Measurements from ENCODE around the gene OR51D1.

OR51D1 gene

DNA sequence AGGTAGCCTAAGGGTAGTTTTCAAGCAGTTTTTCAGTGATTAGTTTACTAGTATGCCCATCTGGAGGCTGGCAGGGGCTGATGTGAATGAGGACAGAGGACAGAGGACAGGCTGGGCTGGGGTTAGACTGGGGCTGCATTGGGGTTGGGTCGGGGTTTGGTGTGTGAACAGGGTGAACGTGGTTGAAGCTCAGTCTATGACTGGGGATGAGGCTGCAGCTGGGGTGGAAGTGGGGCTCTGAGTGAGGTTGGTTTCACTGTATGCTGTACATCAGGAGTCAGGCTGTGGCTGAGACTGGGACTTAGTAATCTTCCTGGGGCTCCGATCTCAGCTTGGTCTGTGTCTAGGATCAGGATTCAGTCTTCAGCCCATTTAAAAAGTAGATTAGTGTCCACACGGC lies 7.0 kb downstream of the OR51D1 start:
- no peak for DNase-seq (ENCODE audit: low read depth, low spot score)

DNA sequence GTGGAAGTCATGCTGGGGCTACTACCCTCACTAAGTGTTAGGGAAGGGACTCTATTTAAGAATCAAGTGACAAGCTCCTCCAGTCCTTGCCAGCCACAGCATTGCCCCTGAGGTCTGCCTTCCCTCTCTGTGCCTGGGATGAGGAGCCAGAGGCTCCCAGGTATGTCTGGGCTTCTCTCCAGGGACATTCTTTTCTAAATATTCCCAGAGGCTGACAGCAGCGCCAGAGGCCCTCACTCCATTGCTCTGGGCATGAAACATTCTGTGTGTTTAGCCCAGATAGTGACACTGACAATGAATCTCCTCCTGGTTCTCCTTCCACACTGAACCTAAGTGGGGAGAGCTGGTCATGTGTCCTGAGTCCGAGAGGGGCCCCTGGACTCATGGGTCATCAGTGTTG lies 8.7 kb downstream of the OR51D1 start:
- DNase-seq (ENCODE audit: low read depth, low spot score) = no peak

DNA sequence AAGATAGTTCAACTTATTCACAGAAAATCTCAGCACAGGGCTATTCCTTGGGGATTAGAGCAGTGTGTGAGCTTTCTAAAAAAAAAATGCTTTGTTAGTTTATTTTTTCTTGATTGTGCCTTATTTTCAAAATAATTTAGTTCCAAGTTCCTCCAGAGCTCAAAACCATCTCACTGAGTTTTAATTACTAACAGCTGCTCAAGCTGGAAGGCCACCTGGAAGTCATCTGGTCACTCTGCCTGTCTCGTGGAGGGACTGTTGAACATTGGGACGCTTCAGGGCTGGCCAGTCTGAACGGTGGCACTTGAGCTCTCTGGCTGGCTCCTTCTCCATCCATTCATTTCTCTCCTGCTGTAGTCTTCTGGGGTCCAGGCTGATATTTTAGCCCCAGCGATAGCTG lies 10.5 kb downstream of the OR51D1 start:
- DNase-seq (ENCODE audit: low read depth, low spot score) = no peak

DNA sequence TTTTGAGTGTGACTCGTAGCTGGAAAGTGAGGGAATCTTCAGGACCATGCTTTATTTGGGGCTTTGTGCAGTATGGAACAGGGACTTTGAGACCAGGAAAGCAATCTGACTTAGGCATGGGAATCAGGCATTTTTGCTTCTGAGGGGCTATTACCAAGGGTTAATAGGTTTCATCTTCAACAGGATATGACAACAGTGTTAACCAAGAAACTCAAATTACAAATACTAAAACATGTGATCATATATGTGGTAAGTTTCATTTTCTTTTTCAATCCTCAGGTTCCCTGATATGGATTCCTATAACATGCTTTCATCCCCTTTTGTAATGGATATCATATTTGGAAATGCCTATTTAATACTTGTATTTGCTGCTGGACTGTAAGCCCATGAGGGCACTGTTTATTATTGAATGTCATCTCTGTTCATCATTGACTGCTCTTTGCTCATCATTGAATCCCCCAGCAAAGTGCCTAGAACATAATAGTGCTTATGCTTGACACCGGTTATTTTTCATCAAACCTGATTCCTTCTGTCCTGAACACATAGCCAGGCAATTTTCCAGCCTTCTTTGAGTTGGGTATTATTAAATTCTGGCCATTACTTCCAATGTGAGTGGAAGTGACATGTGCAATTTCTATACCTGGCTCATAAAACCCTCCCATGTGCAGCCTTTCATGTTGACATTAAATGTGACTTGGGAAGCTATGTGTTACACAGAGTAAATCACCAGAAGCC lies 17.5 kb downstream of the OR51D1 start:
- DNase-seq (ENCODE audit: low read depth, low spot score) = no peak

DNA sequence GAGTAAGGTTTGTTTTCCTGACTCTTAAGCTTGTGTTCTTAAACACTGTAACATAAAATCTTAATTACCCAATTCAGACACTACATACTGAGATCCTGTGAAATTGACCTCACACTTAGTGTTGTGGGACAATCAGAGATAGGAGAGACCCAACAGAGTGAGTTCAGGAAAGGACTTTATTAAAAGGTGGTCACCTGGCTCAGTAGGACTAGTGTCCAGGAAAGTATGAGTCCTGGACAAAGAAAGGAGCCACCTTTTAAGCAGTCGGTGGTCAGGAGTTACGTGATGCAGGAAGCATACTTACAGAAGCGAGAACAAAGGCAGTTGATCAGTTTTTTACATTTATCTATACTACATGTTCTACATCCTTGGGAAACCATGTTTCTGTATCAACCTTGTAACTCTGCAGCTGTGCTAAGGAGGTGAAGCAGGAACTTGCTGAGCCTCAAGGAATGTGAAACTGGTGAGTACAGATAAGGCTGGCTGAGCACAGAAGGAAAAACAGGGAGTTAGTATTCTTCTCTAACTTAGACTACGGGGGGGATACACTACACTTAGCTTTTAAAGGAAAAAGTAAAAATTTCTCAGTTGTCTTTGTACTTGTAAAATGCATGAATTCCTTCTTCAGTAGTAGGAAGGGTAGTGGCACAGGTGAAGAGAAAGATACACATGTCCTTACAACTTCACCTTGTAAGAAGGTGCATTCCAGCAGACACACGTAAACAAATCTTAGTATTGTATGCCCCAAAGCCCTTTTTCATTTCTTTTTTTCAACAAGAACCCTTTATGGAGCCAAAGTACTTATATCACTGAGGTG lies 21.6 kb downstream of the OR51D1 start:
- no peak for DNase-seq (ENCODE audit: low read depth, low spot score)

DNA sequence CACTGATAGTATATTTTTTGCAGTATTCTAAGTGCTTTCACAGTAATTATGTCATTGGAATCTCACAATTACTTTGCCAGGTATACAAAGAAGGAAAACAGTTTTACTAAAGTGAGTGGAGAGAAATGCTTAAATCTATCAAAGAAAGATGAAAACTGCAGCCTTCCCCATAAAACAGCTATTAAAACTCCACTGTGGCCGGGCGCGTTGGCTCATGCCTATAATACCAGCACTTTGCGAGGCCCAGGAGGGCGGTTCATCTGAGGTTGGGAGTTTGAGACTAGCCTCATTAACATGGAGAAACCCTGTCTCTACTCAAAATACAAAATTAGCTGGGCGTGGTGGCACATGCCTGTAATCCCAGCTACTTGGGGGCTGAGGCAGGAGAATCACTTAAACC lies 25.6 kb downstream of the OR51D1 start:
- DNase-seq (ENCODE audit: low read depth, low spot score) = no peak

DNA sequence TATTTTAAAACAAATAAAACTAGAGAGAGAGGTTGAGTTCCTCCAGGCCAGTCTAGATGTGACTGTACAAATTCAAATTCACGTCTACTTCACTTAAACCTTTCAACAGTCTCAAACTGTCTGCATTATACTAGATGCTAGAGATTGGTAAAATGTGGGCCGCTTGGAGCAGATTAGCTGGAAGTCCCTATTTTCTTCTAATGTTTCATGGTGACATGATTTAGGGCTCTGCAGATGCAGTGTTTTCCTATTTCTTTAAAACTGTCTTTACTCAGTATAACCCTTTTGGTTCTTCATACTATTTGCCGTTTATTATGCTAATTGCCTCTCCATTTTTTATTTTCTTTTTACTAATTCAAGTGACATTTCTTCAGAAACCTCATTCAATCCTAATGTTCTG lies 26.9 kb downstream of the OR51D1 start:
- DNase-seq (ENCODE audit: low read depth, low spot score) = no peak

DNA sequence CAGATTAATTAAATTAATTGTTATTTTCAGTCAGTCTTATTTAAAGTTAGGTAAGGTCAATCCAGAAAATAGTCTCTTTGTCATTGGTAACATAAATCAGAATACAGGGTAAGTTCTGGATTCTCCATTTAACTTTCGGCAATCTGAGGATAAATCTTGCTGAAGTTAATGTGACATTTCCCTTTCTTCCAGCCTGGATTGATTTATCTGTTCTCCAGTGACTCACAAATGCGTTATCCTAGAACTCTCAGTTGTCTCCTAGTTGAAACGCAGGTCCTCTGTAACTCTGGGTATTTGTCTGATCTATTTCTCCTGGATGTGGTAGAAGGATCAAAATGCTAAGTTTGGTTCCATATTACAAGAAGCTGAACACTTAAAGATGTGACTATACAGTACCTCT lies 27.5 kb downstream of the OR51D1 start:
- DNase-seq (ENCODE audit: low read depth, low spot score) = no peak

DNA sequence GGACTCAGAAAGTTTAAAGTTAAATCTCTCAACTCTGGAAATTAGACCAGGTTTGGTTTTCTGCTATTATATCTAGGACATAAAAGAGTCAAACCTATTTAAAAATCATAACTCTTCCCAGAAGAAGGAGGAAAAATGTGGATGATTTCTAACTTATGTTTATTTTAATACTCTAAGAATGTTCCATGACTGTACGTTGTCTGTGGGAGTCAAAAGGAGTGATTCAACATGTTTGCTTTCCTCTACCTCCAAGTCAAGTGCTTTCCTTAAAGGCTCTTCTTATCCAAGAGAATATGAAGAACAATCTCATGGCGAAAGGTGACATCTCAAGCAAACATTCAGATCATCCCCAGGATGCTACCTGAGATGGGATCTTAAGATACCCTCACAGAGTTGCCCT lies 28.1 kb downstream of the OR51D1 start:
- DNase-seq (ENCODE audit: low read depth, low spot score) = no peak

DNA sequence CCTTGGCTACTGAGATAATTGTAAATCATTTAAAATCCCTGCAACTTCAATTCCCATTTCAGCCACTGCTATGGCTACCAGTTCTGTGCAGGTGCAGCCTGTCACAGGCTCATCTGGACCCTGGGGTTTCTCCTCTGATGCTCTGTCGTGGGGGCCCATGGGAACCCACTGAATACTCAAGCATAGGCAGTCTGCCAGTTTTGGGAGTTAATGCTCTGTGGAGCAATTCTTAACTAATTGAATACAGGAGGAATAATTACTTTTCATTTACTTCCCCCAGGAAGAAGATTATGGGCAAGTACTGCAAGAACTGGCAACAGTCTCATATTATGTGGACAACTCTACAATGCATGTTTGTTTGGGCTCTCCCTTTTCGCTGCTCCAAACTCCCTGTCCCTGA lies 34.5 kb downstream of the OR51D1 start:
- DNase-seq (ENCODE audit: low read depth, low spot score) = no peak

DNA sequence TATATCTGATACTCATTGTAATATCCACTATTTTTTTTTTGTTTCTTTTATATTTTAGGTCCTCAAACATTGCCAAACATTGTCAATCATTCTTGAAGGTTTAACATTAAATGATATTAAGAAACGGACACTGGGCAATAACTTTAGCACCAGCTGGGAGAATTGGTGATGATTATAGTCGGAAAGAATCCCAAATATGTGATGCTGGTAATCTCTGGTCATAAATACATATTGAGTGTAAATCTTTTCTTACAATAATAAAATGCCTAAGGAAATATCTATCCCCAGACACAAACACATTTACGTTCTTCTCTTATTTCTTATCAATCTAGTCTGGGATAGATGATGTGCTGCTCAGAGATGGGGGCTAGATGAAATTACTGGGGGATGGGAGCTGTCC lies 35.2 kb downstream of the OR51D1 start:
- peak; percentile 2 for DNase-seq (ENCODE audit: low read depth, low spot score)

DNA sequence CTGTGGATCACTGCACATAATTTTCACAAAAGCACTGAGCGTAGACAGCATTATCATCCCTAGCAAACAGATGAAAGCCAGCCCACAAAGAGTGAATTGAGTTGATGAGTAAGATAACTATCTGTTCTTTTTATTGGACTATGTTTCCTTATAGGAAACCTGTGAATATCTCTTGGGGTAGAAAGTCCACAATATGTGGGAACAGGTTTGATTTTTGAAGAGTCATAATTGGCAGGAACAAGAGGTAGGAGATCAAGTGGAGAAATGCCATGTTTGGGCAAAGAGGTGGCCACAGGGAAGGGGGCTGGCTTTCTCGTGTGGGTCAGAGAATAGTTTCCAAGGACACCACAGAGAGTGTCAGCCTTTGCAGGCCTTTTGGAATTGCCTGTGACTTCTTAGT lies 36.5 kb downstream of the OR51D1 start:
- no peak for DNase-seq (ENCODE audit: low read depth, low spot score)

DNA sequence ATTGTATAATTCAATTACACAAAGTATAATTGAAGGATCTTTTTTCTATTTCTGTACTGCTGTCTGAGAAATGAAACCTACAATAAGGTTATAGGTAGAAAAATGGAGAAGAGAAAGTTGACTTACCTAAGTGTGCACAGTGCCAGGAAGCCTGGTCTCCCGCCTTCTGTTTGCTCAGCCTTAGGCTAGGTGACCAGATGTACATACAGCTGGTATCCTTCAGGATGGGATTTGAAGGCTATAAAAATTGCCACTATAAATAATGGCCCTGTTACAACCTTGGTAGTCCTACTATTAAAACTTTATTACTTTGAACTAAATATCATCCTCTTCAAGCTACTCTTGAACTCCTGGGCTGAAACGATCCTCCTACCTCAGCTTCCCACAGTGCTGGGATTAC lies 40.7 kb downstream of the OR51D1 start:
- DNase-seq (ENCODE audit: low read depth, low spot score) = no peak

DNA sequence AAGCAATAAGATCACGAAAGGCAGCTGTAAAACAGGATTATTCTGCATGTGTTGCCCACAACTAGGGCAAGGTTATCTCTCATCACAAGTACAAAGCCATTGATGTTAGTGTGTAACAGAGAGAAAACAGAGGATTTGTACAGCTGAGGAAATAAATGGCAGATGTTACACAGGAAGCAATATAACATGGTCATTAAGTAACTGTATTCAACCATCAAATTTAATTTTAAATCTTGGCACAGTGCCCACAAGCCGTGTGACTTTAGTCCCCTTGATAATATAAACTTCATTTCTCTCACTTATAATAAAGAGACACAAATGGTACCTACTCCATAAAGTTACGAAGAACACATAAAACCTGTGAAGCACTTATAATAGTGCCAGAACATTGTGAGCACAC lies 43.1 kb downstream of the OR51D1 start:
- no peak for DNase-seq (ENCODE audit: low read depth, low spot score)

DNA sequence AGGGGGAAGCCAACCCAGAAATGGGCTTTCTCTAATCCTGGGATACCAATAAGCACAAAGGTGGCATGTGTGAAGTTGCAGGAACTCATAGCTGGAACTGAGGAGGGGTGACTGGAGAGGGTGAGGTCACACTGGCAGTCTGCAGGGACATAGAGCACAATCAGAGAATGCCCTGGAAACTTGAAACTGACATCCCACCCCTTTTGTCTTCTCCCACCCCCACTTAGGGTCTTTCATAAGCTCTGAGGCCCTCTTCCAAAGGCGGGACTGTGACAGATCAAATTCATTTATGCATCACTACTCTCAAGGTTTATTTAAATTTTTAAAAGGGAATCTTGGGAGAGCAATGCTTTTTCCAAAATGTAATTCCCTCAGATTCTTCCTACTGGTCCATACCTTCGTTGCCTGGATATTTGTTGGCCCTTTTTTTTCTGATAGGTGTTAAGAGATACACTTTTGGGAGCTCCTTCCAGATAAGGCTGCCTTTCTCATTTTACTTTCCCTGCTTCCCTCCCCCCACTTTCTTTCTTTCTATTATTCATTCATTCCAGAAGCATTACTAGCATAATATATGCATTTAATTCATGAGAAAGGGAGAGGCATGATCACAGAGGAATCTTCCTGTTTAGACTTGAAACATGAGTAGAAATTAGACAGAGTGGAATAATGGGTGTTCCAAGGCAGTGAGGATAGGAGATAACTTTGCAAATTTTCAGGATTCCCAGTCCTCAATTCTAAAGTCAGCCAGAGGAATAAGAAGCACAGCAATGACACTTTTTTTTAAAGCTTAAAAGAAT lies 45.5 kb downstream of the OR51D1 start:
- peak; percentile 16 for DNase-seq (ENCODE audit: low read depth, low spot score)

DNA sequence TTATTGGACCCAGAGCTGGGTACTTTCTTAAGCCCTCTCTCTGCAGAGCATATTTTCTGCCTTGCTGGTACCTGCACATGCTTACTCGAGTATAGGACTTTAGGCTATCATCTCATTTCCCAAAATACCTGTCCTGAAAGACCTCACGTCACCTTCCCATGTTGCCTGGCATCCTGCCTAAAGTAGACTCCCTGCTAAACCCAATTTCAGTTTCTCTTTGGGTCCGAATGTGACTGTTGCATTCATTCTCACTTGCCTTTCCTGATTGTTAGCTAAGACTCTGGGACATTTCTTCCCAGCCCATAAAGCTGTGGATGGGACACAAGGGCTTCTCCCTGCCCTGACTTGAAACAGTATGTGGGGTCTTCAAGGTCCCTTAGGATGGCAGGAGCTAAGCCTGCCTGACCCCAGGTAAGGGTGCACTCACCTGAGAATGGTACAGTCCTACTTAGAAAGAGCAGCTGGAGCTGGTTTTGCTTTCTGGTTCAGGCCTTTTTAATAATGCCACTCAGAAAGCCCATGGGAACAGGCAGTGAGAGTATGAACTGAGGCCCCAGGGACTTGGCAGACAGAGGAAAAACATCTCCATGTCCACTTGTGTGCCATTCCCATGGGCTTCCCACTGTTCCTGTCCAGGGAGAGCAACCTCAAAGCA lies 47.5 kb downstream of the OR51D1 start:
- DNase-seq (ENCODE audit: low read depth, low spot score) = no peak
